Neural cell (in vitro differentiated cells): ENCODE data around the gene RFNG. TPM values are rescaled to one million over a fixed set of nuclear protein-coding genes. Genes with fewer than 3 reads are reported as not detected.

ENCODE experiments used
- H2AFZ ChIP-seq: fragments of 200-600, 300-800 bp; sonication (generic), shearing (Covaris generic); 2 replicates; pipeline ENCODE4 v1.6.0; 2014; ENCODE audit warnings: low read depth, mild to moderate bottlenecking, antibody characterized with exemption, low read length, moderate library complexity
- H3F3A ChIP-seq: fragments of 200-600 bp; shearing (Covaris generic); 2 replicates; pipeline ENCODE4 v1.6.1; 2016; ENCODE audit warnings: mild to moderate bottlenecking, moderate library complexity, mixed read lengths, antibody characterized with exemption, low read length; ENCODE audit not compliant: insufficient read depth, poor library complexity, severe bottlenecking
- H3K27ac ChIP-seq: fragments of 200-600, 300-800 bp; sonication (generic), shearing (Covaris generic); 2 replicates; pipeline ENCODE4 v1.5.1; 2014; ENCODE audit warnings: mild to moderate bottlenecking, low read length, moderate library complexity
- H3K27me3 ChIP-seq: fragments of 300-800, 200-600 bp; sonication (generic), shearing (Covaris generic); 2 replicates; pipeline ENCODE4 v1.6.0; 2014; ENCODE audit warnings: mild to moderate bottlenecking, low read depth, low read length, moderate library complexity; ENCODE audit not compliant: insufficient read depth
- H3K36me3 ChIP-seq: fragments of 300-800, 200-600 bp; sonication (generic), shearing (Covaris generic); 2 replicates; pipeline ENCODE4 v1.5.1; 2014; ENCODE audit warnings: mild to moderate bottlenecking, antibody characterized with exemption, low read length, moderate library complexity; ENCODE audit not compliant: insufficient read depth
- H3K4me2 ChIP-seq: fragments of 300-800, 200-600 bp; sonication (generic), shearing (Covaris generic); 2 replicates; pipeline ENCODE4 v1.6.0; 2014; ENCODE audit warnings: mild to moderate bottlenecking, low read length
- H3K4me3 ChIP-seq: fragments of 300-800, 200-600 bp; sonication (generic), shearing (Covaris generic); 2 replicates; pipeline ENCODE4 v1.5.1; 2014; ENCODE audit warnings: mild to moderate bottlenecking, low read length, moderate library complexity
- H3K79me2 ChIP-seq: fragments of 200-600 bp; shearing (Covaris generic); replicated peaks from 2 replicates; pipeline ENCODE4 v1.6.0; 2014; ENCODE audit warnings: mild to moderate bottlenecking, low read length, moderate library complexity; ENCODE audit not compliant: insufficient read depth
- H3K9ac ChIP-seq: fragments of 300-800, 200-600 bp; sonication (generic), shearing (Covaris generic); 2 replicates; pipeline ENCODE4 v1.6.1; 2016; ENCODE audit warnings: mild to moderate bottlenecking, low read length, mixed read lengths
- H3K9me2 ChIP-seq: fragments of 200-600 bp; shearing (Covaris generic); 2 replicates; pipeline ENCODE4 v1.6.1; 2016; ENCODE audit warnings: mild to moderate bottlenecking, low read length, mixed read lengths; ENCODE audit not compliant: insufficient read depth
- H3K9me3 ChIP-seq: fragments of 200-600, 300-800 bp; sonication (generic), shearing (Covaris generic); 2 replicates; pipeline ENCODE4 v1.6.1; 2016; ENCODE audit warnings: mild to moderate bottlenecking, mixed run types, low read length, moderate library complexity, mixed read lengths
- H4K20me1 ChIP-seq: fragments of 200-600 bp; shearing (Covaris generic); 2 replicates; pipeline ENCODE4 v1.6.1; 2016; ENCODE audit warnings: mild to moderate bottlenecking, mixed run types; ENCODE audit not compliant: insufficient read depth
- MXI1 ChIP-seq: fragments of 450-650 bp; conservative IDR thresholded peaks from 2 replicates; pipeline ENCODE4 v1.6.1; 2014; ENCODE audit warnings: antibody characterized with exemption, mild to moderate bottlenecking; ENCODE audit not compliant: poor library complexity, severe bottlenecking
- POLR2AphosphoS5 ChIP-seq: IDR thresholded peaks from 2 replicates; pipeline ENCODE4 v1.6.1; 2012
- RAD21 ChIP-seq: fragments of 450-650 bp; conservative IDR thresholded peaks from 2 replicates; pipeline ENCODE4 v1.6.1; 2014; ENCODE audit warnings: antibody characterized with exemption, mild to moderate bottlenecking, moderate library complexity
- SMC3 ChIP-seq: fragments of 450-650 bp; conservative IDR thresholded peaks from 2 replicates; pipeline ENCODE4 v1.6.1; 2014; ENCODE audit warnings: antibody characterized with exemption, mild to moderate bottlenecking, moderate library complexity; ENCODE audit not compliant: poor library complexity
- TAF1 ChIP-seq: IDR thresholded peaks from 2 replicates; pipeline ENCODE4 v1.6.1; 2012; ENCODE audit warnings: low read depth
- polyA plus RNA-seq: library from polyadenylated mRNA; depleted of rRNA; stranded (reverse); fragments of >200 nt; gene quantifications from 2 replicates; pipeline ENCODE4 v1.2.3, GENCODE V29; 2014
- TF ChIP-seq, protein P1 (sequence below): IDR thresholded peaks from 2 replicates; pipeline ENCODE4 v1.6.1; 2012; ENCODE audit warnings: borderline replicate concordance

RFNG gene
- polyA plus RNA-seq, 1 donor from 2014 or later: 176 TPM

- TF ChIP-seq MXI1: no peak
- TF ChIP-seq RAD21: no peak
- TF ChIP-seq SMC3: no peak
- no peak for TF ChIP-seq POLR2AphosphoS5
Observed at GRCh38 chr17:82034371-82035011, 17.1 kb downstream of the RFNG start (continued).

- peaks cover 8% of the 10 kb centered on the region for H3F3A ChIP-seq
- H4K20me1 ChIP-seq: no peaks in the 10 kb centered on the region
- no peaks in the 10 kb centered on the region for H3K9me2 ChIP-seq
- H3K4me3 ChIP-seq: no peak overlapping the region
- TF ChIP-seq POLR2AphosphoS5 (no peak), TAF1 (no peak), RAD21 (no peak), MXI1 (no peak)
- H3K27me3 ChIP-seq: no peaks in the 10 kb centered on the region
- no peaks in the 10 kb centered on the region for H3K79me2 ChIP-seq
- H2AFZ ChIP-seq: no peak overlapping the region
- H3K4me2 ChIP-seq: no peak overlapping the region
- no peak overlapping the region for H3K9ac ChIP-seq
- H3K36me3 ChIP-seq: no peaks in the 10 kb centered on the region
- H3K9me3 ChIP-seq: no peaks in the 10 kb centered on the region
- no peak overlapping the region for H3K27ac ChIP-seq
Observed at GRCh38 chr17:82033359-82034085, 18.1 kb downstream of the RFNG start.

DNA sequence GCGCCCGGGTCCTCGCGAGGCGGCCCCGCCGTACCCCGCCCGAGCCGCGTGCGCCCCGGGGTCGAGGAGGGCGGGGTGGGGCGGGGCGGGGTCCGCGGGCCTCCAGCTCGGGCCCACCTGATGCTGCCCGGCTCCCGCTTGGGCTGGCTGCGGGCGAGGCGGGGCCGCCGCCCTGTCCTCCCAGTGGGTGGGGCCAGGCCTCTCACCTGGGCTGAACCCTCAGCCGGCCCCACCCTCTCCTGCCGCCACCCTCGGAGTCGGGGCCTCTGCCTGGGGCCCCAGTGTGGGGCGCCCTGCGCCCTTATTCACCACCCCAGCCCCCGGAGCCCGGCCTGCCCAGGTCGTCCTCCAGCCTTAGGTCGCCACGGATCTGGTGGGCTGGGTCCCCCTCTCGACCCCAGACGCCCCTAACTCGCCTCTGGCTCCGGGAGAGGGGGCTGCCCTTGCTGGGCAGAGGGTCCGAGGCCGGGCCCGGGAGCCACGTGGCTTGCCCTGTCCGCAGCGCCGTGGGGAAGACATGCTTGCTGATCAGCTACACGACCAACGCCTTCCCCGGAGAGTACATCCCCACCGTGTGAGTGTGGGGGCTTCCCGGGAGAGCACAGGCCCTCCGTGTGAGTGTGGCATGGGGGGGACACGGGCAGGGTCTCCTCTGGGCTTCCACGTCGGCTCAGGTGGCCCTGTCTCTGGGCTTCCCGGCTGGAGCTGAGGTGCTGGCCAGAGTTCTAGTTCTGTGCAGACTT lies 19.6 kb downstream of the RFNG start:
- Histone ChIP-seq H2AFZ (no peak overlapping the region), H3K9me3 (no peaks in the 10 kb centered on the region), H3K27ac (no peak overlapping the region), H3K4me3 (peak overlapping the region; percentile 78), H3K27me3 (no peaks in the 10 kb centered on the region), H3K9me2 (no peaks in the 10 kb centered on the region), H3K9ac (peak overlapping the region; percentile 64), H3K36me3 (no peaks in the 10 kb centered on the region), H3F3A (peaks cover 3% of the 10 kb centered on the region), H3K4me2 (peak overlapping the region; percentile 30), H4K20me1 (no peaks in the 10 kb centered on the region), H3K79me2 (no peaks in the 10 kb centered on the region)
- TF ChIP-seq, protein P1, sequence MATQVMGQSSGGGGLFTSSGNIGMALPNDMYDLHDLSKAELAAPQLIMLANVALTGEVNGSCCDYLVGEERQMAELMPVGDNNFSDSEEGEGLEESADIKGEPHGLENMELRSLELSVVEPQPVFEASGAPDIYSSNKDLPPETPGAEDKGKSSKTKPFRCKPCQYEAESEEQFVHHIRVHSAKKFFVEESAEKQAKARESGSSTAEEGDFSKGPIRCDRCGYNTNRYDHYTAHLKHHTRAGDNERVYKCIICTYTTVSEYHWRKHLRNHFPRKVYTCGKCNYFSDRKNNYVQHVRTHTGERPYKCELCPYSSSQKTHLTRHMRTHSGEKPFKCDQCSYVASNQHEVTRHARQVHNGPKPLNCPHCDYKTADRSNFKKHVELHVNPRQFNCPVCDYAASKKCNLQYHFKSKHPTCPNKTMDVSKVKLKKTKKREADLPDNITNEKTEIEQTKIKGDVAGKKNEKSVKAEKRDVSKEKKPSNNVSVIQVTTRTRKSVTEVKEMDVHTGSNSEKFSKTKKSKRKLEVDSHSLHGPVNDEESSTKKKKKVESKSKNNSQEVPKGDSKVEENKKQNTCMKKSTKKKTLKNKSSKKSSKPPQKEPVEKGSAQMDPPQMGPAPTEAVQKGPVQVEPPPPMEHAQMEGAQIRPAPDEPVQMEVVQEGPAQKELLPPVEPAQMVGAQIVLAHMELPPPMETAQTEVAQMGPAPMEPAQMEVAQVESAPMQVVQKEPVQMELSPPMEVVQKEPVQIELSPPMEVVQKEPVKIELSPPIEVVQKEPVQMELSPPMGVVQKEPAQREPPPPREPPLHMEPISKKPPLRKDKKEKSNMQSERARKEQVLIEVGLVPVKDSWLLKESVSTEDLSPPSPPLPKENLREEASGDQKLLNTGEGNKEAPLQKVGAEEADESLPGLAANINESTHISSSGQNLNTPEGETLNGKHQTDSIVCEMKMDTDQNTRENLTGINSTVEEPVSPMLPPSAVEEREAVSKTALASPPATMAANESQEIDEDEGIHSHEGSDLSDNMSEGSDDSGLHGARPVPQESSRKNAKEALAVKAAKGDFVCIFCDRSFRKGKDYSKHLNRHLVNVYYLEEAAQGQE: no peak
- TF ChIP-seq MXI1: peak; percentile 72
